OCI-LY7 (cell line): Measurements from ENCODE around the gene TP63.

ENCODE experiments used
- CTCF ChIP-seq: fragments of 200-600 bp; sonication (generic); conservative IDR thresholded peaks from 2 replicates; pipeline ENCODE4 v1.5.1; 2014; ENCODE audit warnings: mild to moderate bottlenecking, antibody characterized with exemption, low read length, moderate library complexity, mixed read lengths
- EZH2phosphoT487 ChIP-seq: fragments of 200-600 bp; sonication (generic); IDR thresholded peaks from 2 replicates; pipeline ENCODE4 v1.6.1; 2018; ENCODE audit warnings: low read depth, borderline replicate concordance, mild to moderate bottlenecking, mixed run types, antibody characterized with exemption, low read length, moderate library complexity, mixed read lengths

- TF ChIP-seq CTCF (no peak), EZH2phosphoT487 (no peak)
Observed at GRCh38 chr3:189582179-189582578, 49.0 kb upstream of the TP63 start.
